HG02870 (cell line): Measurements from ENCODE around the gene ING4.
"Not testable (repeated sequence)": the region's sequence is repeated elsewhere in the genome, so short reads cannot be mapped to it uniquely, and the experiment has no call there.

Experiments
- ATAC-seq: cut with Tn5 transposase; IDR thresholded peaks from one replicate; pipeline ENCODE4 v1.9.1; 2021; ENCODE audit warnings: mild to moderate bottlenecking, moderate library complexity; ENCODE audit not compliant: unreplicated experiment

The ING4 gene

DNA sequence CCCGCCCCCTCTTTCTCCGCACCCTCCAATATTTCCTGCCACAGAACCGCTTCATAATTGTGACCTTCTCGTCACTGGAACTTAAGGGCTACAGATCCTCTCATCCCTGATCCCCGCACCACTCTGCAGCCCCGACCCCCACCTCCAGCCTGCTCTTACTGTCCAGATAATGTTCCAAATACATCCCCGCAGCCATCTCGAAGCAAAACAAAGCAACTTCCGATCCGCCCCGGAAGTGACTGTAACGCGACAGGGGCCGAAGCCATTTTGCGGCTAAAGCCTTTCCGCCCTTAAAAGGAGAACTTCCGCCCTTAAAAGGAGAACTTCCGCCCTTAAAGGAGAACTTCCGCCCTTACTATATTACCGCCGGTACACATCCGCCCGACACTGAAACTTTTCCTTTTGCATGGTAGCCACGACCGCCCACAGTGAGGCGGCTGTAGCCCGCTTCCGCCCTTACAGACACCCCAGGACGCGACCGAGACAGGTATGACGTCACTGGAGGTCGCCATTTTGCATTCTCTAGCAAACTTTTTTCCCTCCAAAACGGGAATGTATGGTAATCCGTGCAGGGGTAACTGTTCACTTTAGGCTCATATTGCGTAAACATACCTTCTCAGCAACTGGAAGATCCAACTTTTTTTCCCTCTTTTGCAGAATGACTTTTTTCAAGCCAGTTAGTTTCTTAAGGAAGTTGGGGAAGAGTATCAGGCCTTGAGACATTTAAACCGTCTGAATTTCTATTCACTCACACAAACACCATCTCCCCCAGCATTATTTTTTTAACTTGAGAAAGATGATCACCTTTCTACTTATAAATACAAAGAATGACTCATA lies at the start of gene ING4:
Gene ING4, minus strand, starts transcription at position 214 of the 837 bp plus-strand sequence. Its CDS starts 18 bp downstream, at position 196.
- peak; percentile 97 for ATAC-seq

DNA sequence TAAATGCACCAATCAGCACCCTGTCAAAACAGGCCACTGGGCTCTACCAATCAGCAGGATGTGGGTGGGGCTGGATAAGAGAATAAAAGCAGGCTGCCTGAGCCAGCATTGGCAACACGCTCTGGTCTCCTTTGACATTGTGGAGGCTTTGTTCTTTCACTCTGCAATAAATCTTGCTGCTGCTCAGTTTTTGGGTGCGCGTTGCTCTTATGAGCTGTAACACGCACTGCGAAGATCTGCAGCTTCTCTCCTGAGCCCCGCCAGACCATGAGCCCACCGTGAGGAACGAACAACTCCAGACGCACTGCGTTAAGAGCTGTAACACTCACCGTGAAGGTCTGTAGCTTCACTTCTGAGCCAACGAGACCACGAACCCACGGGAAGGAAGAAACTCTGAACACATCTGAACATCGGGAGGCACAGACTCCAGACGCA lies 46.1 kb upstream of the ING4 start:
- no peak for ATAC-seq

DNA sequence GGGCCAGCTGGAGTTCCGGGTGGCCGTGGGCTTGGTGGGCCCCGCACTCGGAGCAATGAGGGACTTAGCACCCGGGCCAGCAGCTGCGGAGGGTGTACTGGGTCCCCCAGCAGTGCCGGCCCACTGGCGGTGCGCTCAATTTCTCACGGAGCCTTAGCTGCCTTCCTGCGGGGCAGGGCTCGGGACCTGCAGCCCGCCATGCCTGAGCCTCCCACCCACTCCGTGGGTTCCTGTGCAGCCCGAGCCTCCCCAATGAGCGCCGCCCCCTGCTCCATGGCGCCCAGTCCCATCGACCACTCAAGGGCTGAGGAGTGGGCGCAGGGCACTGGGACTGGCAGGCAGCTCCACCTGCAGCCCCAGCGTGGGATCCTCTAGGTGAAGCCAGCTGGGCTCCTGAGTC lies 45.4 kb upstream of the ING4 start:
- not testable (repeated sequence) for ATAC-seq

DNA sequence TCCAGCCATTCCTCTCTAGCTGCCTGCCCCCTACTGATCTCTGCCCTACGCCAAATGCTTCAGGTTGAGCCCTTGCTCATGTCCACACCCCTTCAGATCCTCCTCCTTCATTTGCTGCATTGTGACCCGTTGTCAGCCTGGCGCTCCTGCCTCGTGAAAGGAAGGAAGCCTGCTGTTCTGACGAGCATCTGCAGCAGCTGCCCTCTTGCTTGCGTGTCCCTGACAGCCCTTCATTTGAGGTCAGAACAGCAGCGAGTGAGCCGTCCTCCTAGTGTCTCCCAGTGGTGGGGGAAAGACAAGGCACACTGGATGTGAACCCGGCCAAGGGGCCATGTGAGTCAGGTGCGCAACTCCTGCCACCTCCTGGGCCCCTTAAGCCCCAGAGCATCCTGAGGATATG lies 40.7 kb upstream of the ING4 start:
- ATAC-seq: no peak

DNA sequence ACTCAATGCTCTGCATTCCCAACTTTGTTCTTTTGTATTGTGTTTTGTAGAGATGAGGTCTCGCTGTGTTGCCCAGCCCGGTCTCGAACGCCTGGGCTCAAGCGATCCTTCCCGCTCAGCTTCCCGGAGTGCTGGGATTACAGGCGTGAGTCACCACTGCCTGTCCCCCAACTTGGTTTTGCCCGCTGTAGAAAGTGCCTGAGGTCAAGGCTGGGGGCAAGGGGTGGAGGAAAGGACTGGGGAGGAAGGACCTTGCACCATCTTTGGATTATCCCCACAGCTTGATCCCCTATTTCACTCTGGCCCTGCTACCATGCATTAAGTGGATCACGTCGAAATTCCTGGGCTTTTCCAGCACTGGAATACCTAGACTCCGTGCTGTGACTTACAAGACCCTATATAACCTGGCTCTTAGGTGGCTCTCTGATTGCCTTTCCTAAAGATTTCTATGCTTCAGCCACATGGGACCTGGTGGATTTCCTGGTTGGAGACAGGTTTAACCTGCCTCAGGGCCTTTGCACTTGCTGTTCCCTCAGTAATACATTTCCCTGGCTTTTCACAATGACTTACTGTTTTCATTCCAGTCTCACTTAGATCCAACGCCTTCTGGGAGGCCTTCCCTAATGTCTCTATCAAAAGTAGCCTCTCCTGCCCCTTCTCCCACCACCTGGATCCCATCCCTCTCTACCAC lies 38.3 kb upstream of the ING4 start:
- no peak for ATAC-seq

DNA sequence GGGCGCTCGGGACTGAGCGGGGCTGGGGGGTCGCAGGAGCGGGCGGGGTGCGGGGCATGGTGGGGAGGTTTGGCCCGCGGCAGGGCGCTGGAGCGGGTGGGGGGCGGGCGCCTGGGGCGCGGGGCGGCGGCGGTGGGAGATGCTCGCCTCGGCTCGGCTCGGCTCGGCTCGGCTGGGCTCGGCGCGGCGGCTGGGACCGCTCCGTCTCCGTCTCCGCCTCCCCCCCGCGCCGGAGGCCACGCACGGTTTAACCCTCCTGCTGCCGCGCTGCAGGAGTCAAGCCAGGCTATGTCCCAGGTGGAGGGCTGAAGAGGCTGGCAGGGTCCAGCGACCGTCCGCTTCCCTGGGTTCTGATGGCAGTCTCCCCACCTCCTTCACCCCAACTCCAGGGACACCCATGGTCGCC lies 37.7 kb upstream of the ING4 start, which contains the start of gene PIANP:
Gene PIANP, minus strand, starts transcription at position 170 of the 406 bp plus-strand sequence. CDS start 2,754 bp downstream, outside the sequence.
- ATAC-seq: no peak

DNA sequence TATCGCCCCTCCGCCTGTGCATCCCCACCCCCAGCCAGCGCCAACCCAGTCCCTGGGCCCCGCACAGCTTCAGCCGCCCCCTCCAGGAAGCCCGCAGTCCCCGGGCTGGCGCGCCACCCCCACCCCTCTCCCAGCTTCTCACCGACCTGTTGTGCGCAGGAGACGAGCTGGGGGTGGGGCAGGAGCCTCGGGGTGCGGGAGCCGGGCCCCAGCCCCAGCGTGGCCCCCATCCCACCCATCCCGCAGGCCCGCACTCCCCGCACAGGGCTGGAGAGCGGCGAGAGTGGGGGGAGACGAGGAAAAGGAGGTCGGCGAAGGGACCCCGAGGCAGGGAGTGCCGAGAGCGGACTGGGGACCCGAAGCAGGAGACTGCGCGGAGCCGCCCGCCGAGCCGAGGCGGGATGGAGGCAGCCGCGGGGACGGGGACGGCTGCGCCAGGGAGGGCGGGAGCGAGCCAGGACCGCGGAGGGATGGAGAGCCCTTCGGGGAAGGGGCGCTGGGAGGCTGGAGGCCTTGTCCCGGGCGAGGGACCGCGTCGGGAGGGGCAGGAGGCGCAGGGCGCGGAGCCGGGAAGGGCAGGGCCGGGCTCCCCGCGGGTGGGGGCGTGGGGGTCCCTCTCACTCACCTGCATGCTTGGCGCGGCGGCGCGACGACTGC lies 37.2 kb upstream of the ING4 start:
- no peak for ATAC-seq

DNA sequence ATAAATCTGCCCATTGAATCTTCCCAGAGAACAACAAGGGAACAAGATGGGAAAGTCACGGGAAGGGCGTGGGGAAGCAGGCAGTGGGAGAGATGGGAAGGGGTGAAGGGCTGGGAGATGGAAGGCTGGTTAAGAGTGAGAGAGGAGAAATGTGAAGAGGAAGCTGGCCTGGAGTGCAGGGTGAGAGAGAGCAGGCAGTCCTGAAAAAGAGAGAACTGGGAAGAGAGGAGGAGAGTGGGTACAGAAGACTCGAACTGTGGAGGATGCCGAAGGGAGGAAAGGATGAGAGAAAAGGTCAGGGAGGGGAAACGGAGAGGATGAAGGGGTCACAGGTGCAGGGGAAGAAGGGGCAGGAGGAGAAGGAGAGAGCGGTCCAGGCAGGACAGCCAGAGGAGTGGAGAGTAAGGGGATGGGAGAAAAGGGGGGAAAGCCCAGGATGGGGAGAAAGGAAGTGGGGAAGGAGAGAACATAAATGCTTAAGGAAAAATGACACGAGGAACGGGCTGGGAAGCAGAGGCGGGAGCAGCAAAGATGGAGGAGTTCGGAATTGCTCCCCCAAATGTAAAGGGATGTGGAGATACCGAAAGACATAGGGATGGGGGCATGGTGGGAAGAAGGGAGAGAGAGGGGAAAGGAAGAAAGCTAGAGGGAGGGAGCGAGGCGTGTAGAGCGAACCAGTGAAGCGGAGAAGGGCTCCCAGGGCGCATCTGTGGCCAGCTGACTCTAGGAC lies 36.5 kb upstream of the ING4 start:
- no peak for ATAC-seq

DNA sequence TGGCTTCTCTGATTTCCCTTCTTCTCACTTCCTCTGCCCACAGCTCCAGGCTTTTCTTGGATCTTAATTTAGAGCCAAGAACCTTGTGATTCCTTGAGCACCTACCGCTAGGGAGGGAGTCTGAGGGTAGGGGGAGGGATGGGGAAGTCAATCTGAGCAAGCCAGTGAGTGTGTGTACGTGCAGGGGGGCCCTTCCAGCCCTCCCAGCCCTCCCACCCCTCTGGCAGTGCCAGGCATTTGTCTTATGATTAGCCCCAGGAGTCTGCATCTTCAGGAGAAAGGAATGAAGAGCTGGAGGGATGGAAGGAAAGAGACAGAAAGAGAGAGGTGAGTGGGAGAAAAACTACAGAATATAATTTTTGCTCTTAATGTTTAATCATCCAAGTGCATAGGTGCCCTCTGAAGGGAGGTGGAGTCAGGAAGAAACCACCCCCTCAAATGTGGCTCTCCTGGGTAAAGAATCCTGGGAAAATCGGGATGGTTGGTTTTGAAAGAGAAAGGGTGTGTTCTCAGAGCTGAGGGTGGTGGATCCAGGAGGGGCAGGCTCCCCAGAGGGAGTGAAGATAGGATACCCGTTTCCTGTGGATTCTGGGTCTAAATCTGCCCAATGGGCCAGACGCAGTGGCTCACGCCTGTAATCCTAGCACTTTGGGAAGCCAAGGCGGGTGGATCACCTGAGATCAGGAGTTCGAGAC lies 35.6 kb upstream of the ING4 start:
- ATAC-seq: no peak

DNA sequence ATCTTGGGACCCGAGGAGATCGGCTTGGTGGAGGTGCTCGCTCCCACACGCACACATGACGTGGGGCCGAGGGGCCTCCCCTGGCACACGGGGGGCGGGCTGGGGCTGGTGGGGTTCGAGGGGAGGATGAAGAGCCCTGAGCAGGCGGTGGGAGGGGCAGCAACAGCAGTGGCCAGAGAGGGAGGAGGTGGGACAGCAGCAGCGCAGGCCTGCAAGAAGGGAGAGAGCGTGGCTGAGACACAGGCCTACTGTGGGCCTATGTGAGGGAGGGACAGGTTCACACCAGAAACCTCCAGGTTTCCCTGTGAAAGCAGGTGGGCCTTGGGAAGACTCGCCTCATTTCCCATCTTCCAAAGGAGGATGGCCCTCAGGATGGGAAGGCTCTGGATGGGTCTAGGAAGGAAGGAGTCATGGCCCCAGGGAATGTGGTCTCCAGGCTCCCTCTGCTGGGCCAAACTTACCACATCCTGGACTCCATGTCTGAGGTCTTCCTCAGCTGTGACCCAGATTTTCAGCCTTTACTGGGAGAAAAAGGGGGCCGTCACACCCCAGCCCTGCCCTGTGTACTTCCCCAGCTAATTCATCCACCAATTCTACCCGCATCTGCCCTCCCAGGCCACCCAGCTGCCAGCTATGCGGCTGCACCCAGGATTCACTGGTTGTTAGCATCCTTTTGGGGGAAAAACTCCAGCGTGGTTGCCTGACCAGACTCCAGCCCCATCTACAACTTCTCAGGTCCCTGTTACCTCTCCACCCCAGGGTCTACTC lies 34.8 kb upstream of the ING4 start:
- no peak for ATAC-seq

DNA sequence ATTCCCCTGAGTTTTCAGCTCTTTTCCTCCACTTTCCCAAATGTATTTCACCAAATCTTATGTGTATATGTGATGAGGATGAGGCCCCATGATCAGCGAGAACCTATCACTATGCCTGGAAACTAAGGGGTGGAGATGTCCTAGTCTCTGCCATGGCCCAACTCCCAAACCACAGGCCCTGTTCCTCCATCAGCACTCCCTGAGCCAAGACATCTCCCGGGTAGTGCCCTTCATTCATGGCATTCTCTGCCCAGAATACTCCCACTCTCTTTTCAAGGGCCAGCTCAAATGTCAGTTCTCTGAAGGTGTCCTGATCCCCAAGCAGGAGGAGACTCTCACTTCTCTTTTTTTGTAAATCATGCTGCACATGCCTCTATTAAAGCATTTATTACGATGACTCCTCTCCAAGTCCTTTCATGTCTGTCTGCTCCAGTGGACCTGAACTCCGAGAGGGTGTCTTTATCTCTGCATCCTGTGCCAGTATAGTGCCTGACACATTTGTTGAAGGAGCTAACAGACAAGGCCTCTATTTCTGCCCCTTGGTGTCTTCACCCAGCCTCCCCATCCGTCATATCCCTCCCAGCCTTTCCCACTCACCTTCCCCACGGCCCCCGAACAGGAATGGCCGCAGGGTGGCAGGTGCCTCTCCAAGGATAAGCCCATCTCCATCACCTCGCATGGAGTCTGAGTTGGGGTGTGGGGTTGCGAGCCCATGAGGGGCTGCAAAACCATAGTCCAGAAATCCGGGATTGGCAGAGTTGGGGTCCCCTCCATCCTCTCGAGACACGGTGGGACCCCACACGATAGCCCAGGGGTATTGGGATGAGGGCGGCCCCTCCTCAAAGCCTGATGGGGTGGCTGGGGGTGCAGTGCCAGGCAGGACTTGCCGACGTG lies 34.0 kb upstream of the ING4 start:
- ATAC-seq: no peak

DNA sequence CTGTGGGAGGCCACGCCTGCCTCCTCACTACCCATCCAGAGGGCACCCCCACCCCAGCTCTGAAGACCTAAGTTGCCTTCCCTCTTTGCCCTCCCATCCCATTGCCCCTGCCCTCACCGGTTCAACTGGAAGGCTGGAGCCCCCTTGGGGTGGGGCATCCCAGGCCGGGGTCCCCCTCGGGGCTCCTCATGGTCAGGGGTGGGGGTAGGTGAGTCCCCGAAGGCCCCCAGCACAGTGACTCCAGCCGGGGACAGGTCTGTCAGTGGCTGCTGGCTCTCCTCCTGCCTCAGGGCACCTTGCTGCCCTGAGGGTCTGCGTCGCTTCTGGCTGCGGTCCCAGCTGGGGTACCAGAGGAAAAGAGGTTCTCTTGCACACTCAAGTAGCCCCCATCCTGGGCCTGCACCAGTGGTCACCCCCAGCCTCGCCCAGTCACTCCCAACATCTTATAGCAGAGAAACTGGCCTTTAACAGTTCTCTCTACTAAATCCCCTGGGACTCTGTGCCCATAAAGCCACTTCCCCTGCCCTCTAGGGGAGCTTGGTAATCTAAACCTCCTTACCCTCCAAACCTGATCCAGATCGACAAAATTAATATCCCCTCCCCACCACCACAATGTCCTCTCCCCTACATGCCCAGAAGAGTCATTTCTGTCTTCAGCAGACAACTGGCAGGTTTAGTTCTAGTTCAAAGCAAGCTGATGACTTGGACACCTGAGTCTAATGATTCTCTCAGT lies 32.6 kb upstream of the ING4 start:
- ATAC-seq: no peak

DNA sequence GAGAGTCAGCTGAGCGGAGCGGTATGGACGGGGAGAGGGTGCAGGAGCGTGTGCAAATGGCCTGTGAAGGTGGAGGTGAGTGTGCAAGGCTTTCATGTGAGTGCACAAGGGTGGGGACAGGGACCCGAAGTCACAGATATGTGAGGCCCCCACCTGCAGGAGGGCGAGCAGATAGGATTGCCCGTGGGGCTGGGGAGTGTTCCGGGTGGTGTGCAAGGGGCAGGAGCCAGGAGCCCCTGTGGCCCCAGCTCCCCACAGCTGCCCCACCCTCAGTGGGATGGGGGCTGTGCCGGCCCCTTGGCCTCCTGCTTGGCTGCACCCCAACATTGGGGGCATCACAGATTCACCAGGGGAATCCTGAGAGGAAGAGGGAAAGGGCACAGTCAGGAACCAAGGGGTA lies 31.8 kb upstream of the ING4 start:
- ATAC-seq: no peak

DNA sequence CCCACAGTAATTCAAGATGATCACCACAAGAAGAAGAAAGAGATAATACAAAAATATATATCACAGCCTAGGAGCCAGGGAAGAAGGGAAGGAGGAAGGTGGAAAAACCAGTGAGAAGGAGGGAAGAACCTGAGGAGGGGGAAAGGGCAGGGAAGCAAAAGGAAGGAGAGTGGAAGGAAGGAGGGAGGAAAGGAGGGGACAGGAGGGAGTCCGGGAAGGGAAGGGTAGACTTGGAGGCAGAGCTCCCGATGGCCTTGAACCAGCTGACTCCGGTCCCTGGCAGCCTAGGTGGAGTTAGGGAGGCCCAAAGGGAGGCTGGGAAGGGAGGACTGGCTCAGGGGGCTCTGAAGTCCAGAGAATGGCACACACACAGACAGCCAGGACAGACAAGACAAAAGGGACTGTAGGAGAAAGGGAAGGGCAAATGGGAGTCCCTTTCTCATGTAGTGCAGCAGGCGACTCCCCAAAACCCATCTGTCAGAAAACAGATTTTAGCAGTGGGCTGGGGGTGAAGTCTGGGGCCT lies 31.0 kb upstream of the ING4 start:
- ATAC-seq: no peak

DNA sequence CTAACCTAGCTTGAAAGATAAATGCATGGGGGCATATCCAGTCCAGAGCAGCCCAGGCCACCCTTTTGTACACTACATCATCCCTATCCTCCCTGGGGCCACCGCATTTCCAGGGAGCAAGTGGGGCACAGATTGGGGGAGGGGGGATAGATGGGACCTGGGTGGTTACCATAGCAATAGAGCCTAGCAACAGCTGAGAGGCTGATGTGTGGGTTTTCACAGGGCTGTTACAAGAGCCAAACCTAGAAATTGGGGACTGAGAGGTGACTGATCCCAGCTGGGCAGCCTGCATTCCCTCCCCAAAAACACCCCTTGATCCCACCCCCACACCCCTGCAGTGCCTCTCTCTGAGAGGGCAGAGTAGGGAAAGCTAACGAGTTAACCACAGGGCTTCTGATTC lies 30.0 kb upstream of the ING4 start:
- no peak for ATAC-seq

DNA sequence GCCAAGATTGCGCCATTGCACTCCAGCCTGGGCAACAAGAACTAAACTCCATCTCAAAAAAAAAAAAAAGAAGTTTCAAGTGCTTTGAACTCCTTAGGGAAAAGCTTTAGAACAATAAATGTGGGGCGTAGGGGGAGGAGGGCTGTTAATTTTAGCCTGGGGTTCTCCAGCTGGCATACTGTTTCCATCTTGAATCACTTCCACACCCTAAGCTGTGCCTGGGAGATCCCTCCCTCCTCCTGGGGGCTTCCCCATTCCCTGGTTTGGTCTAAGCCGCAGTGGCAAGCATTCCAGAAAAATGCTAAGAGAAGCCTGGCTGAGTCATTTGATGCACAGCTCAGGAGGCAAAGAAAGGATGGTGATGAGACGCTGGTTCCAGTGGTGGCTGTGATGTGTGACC lies 28.6 kb upstream of the ING4 start:
- ATAC-seq: no peak

DNA sequence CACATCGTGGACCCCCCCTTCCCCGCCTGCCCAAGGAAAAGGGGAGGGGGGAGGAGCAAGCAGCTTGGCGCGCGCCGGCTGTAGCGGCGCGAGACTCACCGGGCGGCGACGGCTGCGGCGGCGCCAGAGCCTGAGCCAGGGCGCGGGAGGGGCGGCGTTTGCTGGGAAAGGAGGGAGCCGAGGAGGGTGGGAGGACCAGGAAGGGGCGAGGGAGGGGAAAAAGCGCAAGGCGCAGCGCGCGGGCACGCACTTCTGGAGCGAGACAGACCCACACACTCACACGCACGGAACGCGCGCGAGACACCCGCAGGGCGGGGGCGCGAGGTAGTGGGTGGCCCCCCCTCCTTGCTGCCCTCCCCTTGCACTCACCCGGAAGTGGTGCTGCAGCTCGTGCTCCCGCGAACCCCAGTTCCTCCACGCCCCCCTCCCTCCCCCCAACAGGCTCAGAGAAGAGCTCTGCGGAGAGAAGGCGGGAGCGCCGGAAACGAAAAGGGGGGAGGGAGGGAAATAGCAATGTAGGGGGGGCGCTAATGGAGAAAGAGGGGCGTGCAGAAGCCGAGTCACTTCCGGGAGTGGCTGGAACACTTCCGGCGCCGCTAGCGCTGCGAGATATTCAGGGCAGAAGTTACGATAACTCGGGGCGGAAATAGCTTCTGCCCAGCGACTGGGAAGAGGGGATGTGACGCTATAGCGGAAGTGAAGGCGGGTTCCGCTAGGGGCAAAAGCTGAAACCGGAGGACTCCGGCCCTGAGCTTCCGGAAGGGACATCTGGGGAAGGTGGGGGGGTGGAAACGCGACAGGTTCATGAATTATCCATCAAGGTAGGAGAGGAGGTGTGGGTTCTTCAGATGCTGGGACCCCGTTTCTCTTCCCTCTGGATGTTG lies 26.3 kb upstream of the ING4 start, which contains the start of gene ZNF384:
Gene ZNF384, minus strand, starts transcription at position 377 of the 884 bp plus-strand sequence. CDS start 9,855 bp downstream, outside the sequence.
- ATAC-seq: peak; percentile 88
